Kidney glomerular epithelial cell (primary cell): ENCODE data around the gene TRIM29.

ENCODE experiments used
- DNase-seq: peaks from one replicate; lab custom pipeline; 2025; lab: John Stamatoyannopoulos, UW

Gene TRIM29

DNA sequence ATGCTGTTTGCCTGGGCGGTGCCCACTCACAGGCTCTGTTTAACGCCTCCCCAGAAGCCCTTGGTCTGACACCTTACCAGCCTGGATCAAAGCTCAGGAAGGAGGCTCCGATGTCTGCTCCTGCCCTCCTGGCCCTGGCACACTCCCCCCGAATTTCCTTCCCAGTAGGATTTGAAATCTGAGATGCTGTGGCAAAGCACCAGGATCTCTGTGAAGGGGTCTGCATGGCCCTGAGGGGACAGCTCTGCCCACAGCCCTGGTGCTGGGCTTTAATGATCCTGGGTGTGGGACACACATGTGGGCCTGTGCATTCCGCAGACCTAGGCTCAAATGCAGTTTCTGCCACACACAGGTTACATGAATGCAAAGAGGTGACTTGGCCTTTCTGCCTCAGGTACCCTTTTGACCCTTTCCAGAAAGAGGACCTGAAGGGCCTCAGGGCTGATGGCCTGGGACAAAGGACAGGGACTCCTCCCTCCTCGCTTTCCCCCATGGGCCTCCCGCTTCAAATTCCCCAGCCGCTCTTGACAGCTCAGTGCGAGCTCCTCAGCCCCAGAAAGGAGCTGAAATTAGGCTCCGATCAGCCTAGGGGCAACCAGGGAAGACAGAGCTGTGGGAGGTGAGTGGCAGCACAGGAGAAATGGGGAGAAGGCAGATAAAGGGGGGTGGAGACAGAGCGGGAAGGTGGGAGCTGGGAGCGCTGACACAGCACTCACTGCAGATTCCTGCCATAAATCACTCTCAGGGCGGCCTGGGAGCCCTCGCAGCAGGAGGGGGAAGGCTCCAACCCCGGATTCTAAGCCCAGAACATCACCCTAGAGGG, 41.3 kb downstream of the TRIM29 start:
- DNase-seq = no peak

DNA sequence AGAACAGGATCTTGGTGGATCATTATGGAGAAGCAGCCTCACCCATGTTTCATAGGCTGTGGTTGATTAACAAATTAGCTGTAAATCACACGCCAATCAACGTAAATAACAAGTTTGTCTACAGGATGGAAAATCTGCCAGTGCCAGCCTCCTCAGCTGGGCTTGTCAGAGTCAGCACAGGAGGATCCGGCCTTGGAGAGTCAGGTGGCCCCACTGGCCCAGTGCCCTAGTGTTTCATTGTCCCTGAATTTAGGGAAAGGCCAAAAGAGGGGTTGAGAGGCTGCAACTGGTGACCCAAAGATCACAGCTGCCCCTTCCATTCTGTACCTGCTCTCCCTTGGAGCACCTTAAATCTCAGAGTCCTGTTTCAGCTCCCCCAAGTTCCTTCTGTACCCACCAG, 42.4 kb downstream of the TRIM29 start:
- no peak for DNase-seq

DNA sequence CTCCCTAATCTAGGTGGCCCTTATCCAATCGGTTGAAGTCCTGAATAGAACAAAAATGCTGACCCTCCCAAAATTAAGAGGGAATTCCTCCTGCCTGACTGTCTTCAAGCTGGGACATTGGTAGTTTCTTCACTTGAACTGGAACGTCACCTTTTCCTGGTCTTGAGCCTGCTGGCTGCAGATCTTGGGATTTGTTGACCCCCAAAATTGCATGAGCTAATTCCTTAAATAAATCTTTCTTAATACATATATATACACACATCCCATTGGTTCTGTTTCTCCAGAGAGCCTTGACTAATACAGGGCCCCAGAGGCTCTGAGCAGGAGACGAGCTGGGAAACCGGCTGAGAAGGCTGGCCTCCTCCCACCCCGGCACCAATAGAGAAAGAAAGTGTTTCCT, 46.2 kb downstream of the TRIM29 start:
- no peak for DNase-seq

DNA sequence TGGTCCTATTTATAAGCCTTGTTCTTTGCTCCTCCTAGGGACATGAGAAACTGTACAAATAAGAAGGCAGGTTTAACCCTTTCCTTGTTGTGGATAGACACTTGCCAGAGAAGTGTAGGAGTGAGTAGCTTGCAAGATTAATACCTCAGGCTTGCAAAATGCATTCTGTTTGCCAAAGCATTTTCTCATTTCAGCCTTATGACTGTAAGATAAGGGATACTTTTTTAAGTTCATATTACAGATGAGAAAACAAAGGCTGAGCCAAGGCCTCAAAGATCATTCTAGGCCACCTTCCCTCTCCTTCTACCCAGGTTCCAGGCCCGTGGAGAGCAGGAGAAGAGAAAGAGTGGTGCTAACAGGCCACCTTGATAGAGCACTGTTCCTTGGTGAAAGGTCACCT, 46.8 kb downstream of the TRIM29 start:
- no peak for DNase-seq

DNA sequence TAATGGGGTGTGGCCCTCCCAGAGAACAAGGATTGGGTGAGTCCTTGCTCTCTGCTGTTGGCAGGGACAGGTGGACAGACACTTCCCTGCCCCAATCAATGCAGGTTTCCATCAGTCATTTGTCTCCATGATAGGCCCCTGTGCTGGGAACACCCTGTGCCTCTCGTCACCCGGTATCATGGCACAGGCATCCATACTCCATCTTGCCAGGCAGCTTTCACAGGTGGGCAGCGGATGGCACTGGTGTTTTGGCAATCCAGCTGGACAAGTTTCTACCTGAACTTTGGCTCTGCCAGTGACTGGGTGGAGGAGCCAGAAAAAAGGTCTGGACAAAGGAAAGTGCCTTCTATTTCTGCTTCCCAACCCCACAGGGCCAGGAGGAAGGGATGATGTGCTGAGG, 47.5 kb downstream of the TRIM29 start:
- no peak for DNase-seq

DNA sequence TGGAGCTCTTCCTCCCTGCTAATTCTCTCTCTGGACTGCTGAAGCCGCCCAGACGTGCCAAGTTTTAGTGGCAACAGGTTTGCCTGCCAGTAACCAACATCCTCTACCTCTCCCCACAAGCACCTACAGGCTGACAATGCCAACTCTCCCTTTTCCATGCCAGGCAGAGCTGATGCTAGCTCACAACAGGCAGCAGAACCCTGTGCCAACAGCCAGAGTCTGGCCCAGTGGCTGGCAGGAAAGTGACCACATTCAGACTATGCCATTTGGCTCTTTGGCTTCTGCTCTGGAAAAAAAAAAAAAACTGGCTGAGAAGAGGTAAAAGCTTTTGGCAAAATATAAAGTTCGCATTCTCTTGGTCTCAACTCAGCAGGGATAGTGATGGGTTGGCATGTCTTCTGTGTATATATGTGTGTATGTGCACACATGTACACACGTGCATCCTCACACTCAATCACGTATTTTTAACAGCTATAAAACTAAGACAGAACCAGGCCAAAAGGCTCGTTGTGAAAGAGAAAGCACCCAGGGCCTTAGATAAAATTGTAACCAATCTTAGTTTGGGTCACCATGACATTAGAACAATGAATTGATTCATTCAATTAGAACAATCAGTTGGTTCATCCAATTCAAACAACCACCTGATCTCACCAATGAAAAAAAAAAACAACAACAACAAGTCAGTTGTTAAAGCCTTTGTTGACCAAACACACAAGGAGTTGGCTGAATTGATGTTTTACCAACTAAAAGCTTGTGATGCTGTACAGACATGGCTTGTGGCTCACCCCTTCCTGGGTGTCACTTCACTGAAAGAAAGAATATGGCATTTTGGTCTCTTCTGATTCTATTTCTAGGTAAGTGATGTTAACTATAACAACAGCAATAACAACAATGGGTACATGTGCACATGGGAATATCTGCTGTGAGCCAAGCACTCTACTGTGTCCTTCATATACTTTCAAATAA, 48.6 kb downstream of the TRIM29 start:
- no peak for DNase-seq

DNA sequence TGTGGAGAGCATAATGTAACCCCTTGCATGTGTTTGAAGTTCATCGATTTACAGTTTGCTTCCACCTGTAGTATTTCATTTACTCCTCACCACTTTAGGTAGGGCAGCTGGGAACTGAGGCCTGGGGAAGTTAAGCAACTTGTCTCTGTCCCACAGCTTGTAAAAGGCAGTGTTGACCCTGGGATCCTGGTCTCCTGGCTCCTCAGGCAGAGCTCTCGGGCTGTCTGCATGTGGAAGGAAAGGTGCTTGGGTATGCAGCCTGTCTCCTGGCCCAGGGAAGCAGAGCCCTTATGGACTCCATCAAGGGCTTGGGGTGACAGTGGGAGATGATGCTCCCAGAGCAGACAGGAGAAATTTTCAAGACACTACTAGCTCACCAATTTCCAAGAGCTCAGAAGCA, 49.9 kb downstream of the TRIM29 start:
- no peak for DNase-seq

DNA sequence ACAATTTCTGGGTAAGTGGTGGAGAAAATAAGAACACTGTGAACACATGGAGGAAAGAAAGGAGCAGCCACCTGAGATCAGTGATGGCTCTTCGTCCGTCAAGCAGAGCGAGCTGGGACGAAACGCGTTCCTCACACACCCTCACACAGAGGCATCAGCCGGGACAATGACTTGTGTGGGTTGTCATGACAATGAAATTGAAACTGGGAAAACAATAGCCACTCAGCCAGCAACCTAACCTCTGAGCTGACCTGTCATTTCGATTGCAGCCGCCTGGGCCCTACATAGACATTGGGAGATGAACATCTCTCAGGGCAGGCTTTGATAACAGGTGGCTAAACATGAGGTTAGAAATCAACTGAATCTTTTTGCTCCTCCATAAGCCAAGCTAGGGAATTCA, 51.3 kb downstream of the TRIM29 start:
- DNase-seq = no peak

DNA sequence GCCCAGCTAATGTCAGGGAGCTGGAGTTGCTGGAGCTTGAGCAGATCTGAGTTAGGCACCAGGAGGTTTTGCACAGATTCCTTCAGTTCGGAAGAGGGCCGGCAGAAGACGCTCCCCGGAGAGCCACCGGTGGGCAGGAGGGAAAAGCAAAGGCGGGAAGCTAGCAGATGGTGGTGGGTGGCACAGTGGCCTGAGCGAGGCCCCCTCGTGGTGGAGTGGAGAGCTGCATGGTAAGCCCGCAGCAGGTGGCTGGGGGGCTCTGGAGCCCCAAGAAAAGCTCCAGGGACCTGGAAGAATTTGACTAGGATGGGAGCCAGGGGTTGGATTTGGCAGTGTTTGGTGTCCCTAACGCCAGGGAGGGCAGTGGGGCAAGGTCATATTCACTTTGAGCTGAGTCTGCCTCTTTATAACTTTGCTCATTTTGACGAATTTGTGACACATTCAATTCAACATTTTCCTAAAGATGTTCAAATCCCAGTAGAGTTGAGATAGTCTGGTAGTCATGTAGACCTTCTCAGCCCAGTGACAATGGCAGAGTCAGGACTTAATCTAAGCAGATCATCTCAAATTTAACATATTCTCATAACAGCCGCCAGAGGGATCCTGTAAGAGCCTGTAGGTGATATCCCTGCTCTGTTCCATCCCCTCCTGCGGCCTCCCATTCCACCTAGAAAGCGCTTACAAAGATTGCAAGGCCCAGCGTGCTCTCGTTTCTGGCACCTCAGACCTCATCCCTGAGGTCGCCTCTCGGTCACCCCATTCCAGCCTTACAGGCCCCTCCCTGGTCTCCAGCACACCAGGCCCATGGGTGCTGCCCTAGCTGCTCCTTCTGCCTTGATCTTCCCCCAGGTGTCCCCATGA, 57.9 kb downstream of the TRIM29 start:
- DNase-seq = no peak

DNA sequence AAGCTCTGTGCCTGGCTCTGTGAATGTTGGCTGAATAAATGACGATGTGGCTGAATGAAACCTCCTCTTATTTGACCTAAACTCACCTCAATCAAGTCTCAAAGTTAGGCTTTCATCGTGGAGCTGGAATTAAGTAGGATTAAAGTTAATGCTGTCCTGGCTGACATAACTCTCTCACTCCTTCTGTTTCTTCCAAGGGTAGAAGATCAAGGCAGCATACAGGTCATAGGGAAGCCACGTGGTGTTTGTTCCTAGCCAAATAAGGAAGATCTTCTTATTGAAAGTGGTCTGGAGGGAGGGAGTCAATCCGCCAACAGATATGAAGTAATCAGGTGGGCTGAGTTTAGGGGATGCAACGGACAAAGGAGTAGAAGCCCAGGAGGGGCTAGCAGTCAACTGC, 59.5 kb downstream of the TRIM29 start:
- DNase-seq = no peak

DNA sequence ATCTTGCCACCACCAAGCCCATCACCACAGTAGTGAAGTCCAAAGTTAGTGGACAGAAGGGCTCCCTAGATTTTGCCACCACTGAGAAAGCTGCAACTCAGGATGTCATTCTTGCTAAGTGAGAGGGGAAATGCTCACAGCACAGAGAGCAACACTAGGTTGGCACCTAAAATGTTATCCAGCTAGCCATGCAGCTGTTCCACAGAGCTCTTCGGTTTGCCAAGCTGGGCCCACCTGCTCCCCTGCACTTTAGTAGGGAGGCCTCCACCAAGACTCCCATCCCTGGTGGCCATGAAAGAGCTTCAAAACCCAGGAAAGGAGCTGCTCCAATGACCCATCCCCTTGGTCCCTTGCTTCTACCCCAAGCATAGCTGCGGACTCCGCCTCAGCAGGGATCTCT, 63.8 kb downstream of the TRIM29 start:
- DNase-seq = no peak

DNA sequence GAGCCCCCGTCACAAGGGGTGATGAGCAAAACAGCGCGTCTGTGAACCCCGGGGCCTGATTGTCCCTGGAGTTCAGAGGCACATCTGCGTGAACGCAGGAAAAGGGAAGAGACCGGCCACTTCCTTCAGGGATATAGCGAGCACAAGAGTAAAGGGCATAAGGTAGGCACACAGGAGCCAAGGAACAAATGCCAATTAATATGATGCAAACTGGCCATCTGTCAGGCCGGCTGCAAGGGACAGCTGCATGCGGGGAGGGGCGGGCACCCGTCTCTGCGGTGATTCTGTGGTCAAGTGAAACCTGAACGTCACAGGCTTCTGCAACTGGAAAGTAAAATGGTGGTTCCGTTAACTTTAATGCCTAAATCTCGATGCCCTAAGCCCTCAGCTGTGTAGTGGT, 64.7 kb downstream of the TRIM29 start:
- DNase-seq = no peak

DNA sequence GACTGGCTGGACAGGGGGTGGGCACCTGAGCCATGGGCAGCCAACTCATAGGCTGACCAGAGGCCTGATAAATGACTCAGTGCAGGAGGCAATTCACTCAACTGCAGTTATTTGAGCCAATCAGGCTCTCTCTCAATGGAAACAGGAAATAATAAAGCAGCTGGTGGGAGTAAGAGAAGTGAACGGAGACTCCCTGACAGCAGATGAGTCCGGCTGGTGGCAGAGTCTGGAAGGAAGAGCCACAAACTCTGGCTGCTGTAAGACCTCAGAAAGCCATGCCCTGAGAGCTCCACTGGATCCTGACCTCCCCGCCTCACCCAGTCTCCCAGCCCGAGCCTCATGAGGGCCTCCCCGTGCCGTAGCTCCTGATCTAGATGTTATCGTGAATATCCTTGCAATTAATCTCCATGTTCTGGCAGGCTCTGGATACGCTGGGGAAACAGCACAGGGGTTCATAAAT, 69.8 kb downstream of the TRIM29 start:
- peak; percentile 82 for DNase-seq

DNA sequence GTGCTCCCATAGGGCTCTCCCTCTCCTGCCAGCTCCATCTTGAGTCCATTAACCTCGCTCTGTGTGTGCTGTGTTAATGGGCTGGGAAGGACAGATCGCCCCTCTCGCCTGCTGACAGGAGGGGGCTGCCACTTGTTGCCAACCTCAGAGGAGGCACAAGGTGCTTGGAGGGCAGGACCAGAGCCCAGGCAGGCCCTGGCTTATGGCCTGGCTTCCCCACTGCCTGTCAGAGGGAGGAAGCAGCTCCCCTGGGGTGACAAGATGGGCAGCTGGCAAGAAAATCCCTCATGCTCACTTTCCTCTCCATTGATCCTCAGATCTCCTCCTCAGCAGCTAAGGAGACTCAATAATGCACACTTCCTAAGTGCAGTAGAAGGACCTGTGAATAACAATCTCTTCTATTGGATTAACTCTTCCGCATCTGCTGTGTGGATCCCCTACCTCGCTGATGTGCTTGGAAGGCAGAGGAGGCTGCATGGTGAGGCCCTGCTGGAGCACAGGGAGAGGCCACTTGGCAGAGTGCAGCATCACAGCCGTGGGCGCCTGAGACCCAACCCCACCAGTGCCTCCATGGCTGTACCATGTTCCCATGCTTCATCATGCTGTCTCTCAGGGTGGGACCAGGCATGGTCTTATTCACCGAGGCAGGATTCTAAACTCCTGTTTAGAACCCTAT, 70.3 kb downstream of the TRIM29 start:
- DNase-seq = no peak

DNA sequence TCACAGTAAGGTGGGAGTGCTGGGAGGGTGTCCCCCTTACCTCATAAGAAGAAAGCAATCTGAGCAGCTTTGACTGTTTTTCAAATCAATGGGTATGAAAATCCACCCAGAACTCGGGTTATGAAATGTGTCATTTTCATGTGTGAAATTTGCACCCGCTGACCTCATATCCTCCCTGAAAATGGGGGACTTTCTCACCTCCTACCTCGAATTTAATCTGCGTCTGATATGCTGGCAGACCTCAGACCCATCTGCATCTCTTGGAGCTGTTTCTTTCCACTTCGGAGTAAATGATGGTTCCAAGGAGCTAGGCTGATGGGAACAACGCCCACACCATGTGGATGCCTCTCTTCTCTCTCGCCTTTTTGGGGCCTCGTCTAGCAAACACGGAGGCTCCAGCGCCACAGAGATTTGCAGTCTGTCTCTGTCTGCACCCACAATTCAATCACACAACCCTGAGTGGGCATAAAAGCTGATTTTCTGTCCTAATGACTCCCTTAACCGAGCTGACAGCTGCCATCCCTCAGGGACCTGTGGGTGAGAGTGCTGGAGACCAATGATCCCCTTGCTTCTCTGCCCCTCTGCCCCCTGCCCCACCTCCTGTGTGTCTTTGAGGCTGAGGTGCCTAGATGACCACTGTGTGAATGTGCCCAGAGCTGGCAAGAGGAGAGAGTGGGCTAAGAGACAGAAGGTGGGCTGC, 71.0 kb downstream of the TRIM29 start:
- DNase-seq = no peak

DNA sequence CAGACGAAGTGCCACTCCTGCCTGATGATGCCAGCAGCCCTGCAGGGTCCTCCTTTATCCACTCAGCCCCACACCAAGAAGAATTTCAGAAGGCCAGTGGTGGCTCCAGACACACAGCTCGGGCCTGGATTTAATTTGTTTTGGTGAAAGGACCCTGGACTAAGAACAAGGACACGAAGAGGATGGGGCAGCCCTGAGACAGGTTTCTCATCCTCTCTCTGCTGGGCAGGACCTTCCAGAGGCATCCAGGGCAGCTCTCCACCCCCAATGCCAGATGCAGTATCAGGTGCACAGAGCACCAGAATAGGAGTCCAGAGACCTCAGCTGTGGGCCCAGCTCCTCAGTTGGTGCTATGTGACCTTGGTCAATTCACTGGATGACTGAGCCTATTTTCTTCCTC, 72.0 kb downstream of the TRIM29 start:
- DNase-seq = no peak

DNA sequence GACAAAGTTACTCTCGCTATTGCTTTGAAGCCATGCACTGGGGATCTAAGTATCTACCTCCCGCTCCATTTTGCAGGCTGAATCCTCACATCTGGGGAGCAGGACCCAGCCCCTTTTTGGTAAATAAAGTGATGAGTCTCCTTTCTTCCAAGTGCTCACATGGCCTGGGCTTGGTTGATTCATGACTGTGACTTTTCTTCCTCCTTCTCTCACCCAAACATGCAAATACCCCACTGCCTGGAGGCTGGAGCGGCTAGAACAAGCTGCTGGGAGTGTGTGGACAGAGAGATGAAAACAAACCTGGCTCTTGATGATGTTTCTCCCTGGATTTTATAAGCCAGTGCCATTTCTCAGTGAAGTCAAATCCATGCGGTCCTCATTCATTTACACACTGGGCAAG, 72.7 kb downstream of the TRIM29 start:
- no peak for DNase-seq

DNA sequence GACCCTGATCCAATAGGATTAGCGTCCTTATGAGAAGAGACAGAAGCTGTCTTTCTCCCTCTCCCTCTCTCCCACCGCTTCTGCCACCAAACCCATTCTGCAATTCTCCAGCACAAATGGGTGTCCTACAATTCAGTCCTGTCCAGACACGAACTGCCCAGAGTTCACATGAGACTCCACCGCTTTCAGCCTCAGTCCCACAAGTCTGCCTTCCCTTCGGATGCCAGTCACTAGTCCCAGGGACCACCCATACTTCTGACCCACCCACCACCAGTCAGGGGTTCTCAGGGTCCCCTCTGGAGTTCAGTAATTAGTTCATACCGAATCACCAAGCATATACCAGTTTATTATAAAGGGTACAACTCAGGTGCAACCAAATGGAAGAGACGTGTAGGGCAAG, 73.6 kb downstream of the TRIM29 start:
- no peak for DNase-seq

DNA sequence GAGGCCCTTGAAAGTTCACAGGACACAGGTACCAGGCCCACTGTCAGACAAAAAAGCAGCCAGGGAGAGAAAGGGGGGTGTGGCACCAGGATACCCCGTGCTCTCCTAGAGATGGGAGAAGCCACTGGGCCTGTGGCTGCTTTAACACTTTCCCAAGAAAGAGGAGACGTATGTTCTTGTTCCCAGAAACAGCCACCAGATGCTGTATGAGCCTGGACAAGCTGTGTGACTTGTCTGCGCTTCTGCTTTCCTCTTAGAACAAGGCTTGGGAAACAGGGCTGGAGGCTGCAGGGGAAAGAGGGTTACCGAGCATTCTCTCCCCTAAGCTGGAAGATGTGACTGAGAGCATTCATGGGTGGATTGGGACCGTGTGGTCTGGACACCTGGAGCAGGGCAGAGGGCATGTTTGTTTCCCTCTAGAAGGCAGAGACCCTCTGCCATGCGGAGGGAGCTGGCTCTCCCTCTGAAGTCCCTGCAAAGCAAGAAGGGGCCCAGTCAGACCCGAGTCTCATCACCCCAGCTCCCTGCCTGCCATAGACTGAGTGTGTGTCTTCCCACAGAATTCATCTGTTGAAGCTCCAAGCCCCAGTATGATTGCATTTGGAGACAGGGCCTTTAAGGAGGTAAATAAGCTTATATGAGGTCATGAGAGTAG, 74.1 kb downstream of the TRIM29 start:
- no peak for DNase-seq

DNA sequence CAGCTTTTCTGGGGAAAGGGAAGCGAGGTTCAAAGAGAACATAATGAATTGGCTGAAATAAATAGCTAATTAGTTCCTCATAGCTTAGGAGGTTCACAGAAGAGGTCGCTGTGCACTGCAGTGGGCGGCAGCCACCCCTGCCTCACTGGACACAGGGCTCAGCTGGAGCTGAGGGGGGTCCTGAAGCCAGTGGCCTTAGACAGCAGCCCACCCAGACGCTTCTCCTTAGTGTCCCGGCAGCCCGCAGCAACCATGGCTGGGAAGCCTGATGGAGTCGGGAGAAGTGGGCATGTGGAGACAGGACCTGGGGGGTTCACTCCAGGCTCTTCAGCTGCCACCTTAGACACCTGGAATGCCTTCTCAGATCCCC, 75.4 kb downstream of the TRIM29 start:
- DNase-seq = no peak
